Uterus (tissue), 4 donors: ENCODE data around the gene ARHGEF17. TPM values are rescaled to one million over a fixed set of nuclear protein-coding genes. Genes with fewer than 3 reads are reported as not detected.

ENCODE experiments used
- total RNA-seq, 4 donors: library from RNA; depleted of rRNA in 3 of 4; stranded (reverse); fragments of >200 nt in 3 of 4; gene quantifications; one replicate each; pipeline versions ENCODE4 v1.1.0 to v1.2.4, GENCODE V29; 2014 to 2023
- donor health status: DM: yes; HTN: yes; CAD: no.

Gene ARHGEF17
- total RNA-seq, 4 donors from 2014 or later, result 17.9 to 174 (median 58.6) TPM

Other genes starting within 250 kb of the ARHGEF17 start
- 10 to 100 TPM; 13.6 to 73.9 (median 27.7) TPM for gene FCHSD2, start 166.0 kb upstream of the ARHGEF17 start, total RNA-seq
- 1 to 10 TPM in 2 of 4 donors, under 1 TPM in 1, not detected in 1; 0.98 to 3.1 (median 2.8) TPM for gene P2RY2, start 90.0 kb upstream of the ARHGEF17 start, total RNA-seq
- 1 to 10 TPM in 1 of 4 donors, under 1 TPM in 1, not detected in 2; 0.76 to 1.0 TPM for gene P2RY6, start 35.9 kb upstream of the ARHGEF17 start, total RNA-seq
- gene RELT, start 68.1 kb downstream of the ARHGEF17 start, total RNA-seq, result 1 to 10 TPM in 2 of 4 donors, under 1 TPM in 1, not detected in 1; 0.29 to 5.8 (median 3.3) TPM